ENCODE results near the gene SNTG2.

Gene SNTG2

DNA sequence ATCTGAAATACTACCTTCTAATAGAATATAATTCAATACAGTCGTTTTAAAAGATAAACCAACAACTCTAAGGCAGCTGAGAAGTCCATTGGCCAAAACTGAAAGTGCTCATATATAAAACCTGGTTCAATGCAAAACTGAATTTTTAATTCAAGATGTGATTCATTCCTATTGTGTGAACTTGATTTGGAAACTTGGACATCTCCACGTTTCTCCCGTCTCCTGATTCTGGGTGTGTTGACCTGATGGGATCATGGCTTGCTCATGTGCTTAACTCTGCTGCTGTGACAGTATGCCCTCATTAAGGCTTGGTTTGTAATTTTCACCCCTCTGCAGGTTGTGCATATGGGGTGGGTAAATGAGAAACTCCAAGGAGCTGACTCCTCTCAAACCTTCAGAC, 296.3 kb downstream of the SNTG2 start:
- H3K4me3 ChIP-seq (ENCODE audit: low read depth, low read length): no peak overlapping the region
- DNase-seq (ENCODE audit: low read depth): no peak
- TF ChIP-seq, protein P1, sequence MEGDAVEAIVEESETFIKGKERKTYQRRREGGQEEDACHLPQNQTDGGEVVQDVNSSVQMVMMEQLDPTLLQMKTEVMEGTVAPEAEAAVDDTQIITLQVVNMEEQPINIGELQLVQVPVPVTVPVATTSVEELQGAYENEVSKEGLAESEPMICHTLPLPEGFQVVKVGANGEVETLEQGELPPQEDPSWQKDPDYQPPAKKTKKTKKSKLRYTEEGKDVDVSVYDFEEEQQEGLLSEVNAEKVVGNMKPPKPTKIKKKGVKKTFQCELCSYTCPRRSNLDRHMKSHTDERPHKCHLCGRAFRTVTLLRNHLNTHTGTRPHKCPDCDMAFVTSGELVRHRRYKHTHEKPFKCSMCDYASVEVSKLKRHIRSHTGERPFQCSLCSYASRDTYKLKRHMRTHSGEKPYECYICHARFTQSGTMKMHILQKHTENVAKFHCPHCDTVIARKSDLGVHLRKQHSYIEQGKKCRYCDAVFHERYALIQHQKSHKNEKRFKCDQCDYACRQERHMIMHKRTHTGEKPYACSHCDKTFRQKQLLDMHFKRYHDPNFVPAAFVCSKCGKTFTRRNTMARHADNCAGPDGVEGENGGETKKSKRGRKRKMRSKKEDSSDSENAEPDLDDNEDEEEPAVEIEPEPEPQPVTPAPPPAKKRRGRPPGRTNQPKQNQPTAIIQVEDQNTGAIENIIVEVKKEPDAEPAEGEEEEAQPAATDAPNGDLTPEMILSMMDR (IDR thresholded peaks at IDR 0.05; ENCODE audit: control insufficient read depth, extremely low read depth, insufficient read depth): no peak

DNA sequence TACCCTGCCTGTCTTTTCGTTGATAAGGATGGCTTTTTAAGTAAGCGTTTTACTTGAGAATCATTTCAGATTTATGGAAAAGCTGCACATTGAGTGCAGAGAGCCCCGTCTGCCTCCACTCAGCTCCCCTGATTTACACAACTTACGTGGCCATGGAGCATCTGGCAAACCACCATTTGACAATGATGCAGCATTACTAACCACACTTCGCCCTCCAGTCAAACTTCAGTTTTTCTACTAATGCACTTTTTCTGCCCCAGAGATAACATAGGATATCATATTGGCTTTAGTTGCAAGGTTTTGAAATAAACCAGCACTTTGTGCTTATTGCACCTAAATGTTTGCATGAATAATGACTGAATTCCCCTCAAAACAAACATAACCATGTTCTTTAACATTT, 297.5 kb downstream of the SNTG2 start:
- no peak for DNase-seq (ENCODE audit: low read depth)
- TF ChIP-seq, protein P1 (IDR thresholded peaks at IDR 0.05; ENCODE audit: control insufficient read depth, extremely low read depth, insufficient read depth): no peak
- no peak overlapping the region for H3K4me3 ChIP-seq (ENCODE audit: low read depth, low read length)

DNA sequence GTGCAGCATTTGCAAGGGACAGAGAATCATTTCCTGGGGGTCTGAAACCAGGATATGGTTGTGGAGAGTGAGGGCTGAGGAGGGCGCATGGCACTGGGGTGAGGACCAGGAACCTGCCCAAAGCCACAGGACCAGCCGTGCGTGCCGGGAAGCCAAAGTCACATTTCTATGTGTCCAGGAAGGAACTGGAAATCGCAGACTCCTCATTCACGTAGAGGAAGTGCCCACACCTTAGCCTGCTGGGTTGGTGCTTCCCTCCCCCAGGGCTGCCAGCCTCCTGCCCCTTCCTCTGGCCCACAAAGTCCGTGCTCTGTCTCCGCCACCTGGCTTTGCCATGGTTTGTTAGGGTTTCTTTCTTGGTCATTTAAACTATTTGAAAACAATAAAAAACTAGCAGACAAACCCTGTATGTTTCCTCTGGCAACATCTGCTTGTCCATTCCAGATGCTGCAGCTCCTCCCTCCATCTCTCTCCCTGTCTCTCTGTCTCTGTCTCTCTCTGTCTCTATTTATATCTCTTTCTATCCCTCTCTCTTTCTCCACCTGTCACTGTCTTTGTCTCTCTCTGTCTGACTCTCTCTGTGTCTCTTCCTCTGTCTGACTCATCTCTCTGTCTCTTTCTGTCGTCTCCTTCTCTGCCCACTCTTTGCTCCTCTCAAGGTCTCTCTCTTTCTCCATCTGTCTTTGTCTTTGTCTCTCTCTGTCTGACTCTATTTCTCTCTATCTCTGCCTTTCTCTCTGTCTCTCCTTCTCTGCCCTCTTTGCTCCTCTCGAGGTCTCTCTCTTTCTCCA, 299.4 kb downstream of the SNTG2 start:
- DNase-seq (ENCODE audit: low read depth): no peak
- TF ChIP-seq, protein P1 (IDR thresholded peaks at IDR 0.05; ENCODE audit: control insufficient read depth, extremely low read depth, insufficient read depth): no peak
- no peak overlapping the region for H3K4me3 ChIP-seq (ENCODE audit: low read depth, low read length)

DNA sequence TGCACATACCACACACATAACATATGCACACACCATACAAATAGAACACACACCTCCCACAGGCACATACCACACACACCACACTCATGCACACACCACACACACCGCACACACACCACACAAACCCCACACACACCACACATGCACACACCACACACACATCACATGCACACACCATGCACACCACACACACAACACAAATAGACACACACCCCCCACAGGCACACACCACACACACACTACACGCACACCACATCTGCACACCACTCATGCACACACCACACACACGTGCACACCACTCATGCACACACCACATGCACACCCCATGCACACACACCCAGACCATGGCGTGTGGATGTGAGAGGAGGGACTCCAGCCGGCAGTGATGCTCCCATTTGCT, 300.9 kb downstream of the SNTG2 start:
- TF ChIP-seq, protein P1 (IDR thresholded peaks at IDR 0.05; ENCODE audit: control insufficient read depth, extremely low read depth, insufficient read depth): no peak
- DNase-seq (ENCODE audit: low read depth): no peak
- no peak overlapping the region for H3K4me3 ChIP-seq (ENCODE audit: low read depth, low read length)

DNA sequence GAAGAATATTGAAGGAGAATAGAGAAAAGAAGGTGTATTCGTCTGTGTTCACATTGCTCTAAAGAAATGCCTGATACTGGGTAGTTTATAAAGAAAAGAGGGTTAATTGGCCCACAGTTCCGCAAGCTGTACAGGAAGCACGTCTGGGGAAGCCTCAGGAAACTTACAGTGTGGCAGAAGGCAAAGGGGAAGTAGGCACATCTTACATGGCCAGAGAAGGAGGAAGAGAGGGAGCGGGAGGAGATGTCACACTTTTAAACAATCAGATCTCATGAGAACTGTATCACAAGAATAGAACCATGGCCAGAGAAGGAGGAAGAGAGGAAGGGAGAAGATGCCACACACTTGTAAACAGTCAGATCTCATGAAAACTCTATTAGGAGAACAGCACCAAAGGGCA, 303.0 kb downstream of the SNTG2 start:
- TF ChIP-seq, protein P1 (IDR thresholded peaks at IDR 0.05; ENCODE audit: control insufficient read depth, extremely low read depth, insufficient read depth): no peak
- no peak for DNase-seq (ENCODE audit: low read depth)
- no peak overlapping the region for H3K4me3 ChIP-seq (ENCODE audit: low read depth, low read length)

DNA sequence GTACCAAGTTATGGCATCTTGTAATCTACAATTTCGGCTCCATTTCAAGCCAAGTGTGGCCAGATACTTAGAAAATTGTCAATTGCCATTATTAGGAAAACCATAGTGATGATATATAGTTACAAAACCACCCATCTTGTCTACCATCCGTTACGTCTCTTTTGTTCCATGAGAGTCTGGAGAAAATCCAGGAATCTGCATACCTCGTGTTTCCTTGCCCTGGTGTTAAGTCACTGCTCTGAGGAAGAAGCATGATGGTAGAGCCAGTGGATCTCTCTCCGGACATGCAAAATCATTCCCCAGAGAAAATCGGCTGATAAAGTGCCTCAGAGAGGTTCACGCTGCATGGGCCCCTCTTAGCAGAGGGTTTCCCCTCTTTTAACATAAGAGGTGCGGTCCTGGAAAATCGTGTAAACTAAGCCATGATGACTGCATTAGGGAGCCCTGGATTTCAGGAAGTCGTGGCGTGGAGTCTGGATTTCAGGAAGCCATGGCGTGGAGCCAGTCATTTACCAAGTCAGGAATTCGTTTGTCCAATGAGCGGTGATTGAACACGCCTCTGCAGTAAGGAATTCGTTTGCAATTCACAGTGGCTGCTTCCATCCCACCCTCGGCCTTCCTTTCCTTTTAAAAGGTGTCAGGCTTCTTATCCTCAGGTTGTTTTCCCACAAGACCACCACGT, 304.2 kb downstream of the SNTG2 start:
- no peak overlapping the region for H3K4me3 ChIP-seq (ENCODE audit: low read depth, low read length)
- TF ChIP-seq, protein P1 (IDR thresholded peaks at IDR 0.05; ENCODE audit: control insufficient read depth, extremely low read depth, insufficient read depth): no peak
- DNase-seq (ENCODE audit: low read depth): no peak

Measured in LNCaP clone FGC (cell line).